H9 (cell line): ENCODE measurements around the gene STK17B. TPM values are rescaled to one million over a fixed set of nuclear protein-coding genes. Genes with fewer than 3 reads are reported as not detected.

Experiments used
- DNase-seq: peaks from one replicate; pipeline ENCODE4 v3.0.0-alpha.2; 2017
- H2AFZ ChIP-seq: one replicate; pipeline ENCODE4 v1.6.1; 2013; ENCODE audit warnings: mild to moderate bottlenecking, low read length, control low read depth, moderate library complexity
- H2AK5ac ChIP-seq: 2 replicates; pipeline ENCODE4 v1.6.1; 2013; ENCODE audit warnings: low read length, control low read depth, mixed read lengths; ENCODE audit not compliant: insufficient read length
- H2BK120ac ChIP-seq: one replicate; pipeline ENCODE4 v1.6.1; 2013; ENCODE audit warnings: low read depth, mild to moderate bottlenecking, low read length, control low read depth, inconsistent platforms; ENCODE audit not compliant: poor library complexity, severe bottlenecking
- H2BK12ac ChIP-seq: 2 replicates; pipeline ENCODE4 v1.6.1; 2013; ENCODE audit warnings: low read length, control low read depth, mixed read lengths, low read depth; ENCODE audit not compliant: insufficient read length
- H2BK15ac ChIP-seq: 2 replicates; pipeline ENCODE4 v1.6.1; 2013; ENCODE audit warnings: low read depth, low read length, control low read depth
- H2BK20ac ChIP-seq: one replicate; pipeline ENCODE4 v1.6.1; 2013; ENCODE audit warnings: low read depth, mild to moderate bottlenecking, low read length, control low read depth, inconsistent platforms; ENCODE audit not compliant: poor library complexity, severe bottlenecking
- H2BK5ac ChIP-seq: 2 replicates; pipeline ENCODE4 v1.6.1; 2013; ENCODE audit warnings: low read length, control low read depth, mixed read lengths; ENCODE audit not compliant: insufficient read length
- H3K14ac ChIP-seq: 2 replicates; pipeline ENCODE4 v1.6.1; 2013; ENCODE audit warnings: low read length, control low read depth; ENCODE audit not compliant: insufficient read depth
- H3K18ac ChIP-seq: 2 replicates; pipeline ENCODE4 v1.6.1; 2013; ENCODE audit warnings: low read depth, mild to moderate bottlenecking, mixed read lengths, low read length, control low read depth; ENCODE audit not compliant: insufficient read length
- H3K23ac ChIP-seq: 2 replicates; pipeline ENCODE4 v1.6.1; 2013; ENCODE audit warnings: low read length, control low read depth, mixed read lengths, low read depth; ENCODE audit not compliant: insufficient read length
- H3K23me2 ChIP-seq: 2 replicates; pipeline ENCODE4 v1.6.1; 2013; ENCODE audit warnings: low read depth, mild to moderate bottlenecking, mixed read lengths, low read length, control low read depth; ENCODE audit not compliant: insufficient read length, poor library complexity, severe bottlenecking
- H3K27ac ChIP-seq: 2 replicates; pipeline ENCODE4 v1.5.1; 2013; ENCODE audit warnings: low read length, control low read depth, mixed read lengths, low read depth; ENCODE audit not compliant: insufficient read length
- H3K27me3 ChIP-seq: 2 replicates; pipeline ENCODE4 v1.6.1; 2013; ENCODE audit warnings: low read length, control low read depth, inconsistent platforms; ENCODE audit not compliant: insufficient read depth
- H3K4ac ChIP-seq: 2 replicates; pipeline ENCODE4 v1.6.1; 2013; ENCODE audit warnings: low read depth, mild to moderate bottlenecking, control low read depth, inconsistent platforms, low read length, moderate library complexity
- H3K4me1 ChIP-seq: 2 replicates; pipeline ENCODE4 v1.6.1; 2013; ENCODE audit warnings: low read length, control low read depth, inconsistent platforms; ENCODE audit not compliant: insufficient read depth
- H3K4me2 ChIP-seq: 2 replicates; pipeline ENCODE4 v1.6.1; 2013; ENCODE audit warnings: low read length, control low read depth, mixed read lengths; ENCODE audit not compliant: insufficient read length, insufficient read depth
- H3K56ac ChIP-seq: 2 replicates; pipeline ENCODE4 v1.6.1; 2013; ENCODE audit warnings: low read depth, mild to moderate bottlenecking, mixed read lengths, low read length, control low read depth; ENCODE audit not compliant: insufficient read length
- H3K79me1 ChIP-seq: 2 replicates; pipeline ENCODE4 v1.6.1; 2013; ENCODE audit warnings: low read depth, mild to moderate bottlenecking, moderate library complexity, low read length, control low read depth, inconsistent platforms; ENCODE audit not compliant: insufficient read depth, poor library complexity, severe bottlenecking
- H3K79me2 ChIP-seq: 2 replicates; pipeline ENCODE4 v1.6.1; 2013; ENCODE audit warnings: low read length, control low read depth, inconsistent platforms; ENCODE audit not compliant: insufficient read depth
- H3K9ac ChIP-seq: 2 replicates; pipeline ENCODE4 v1.6.1; 2013; ENCODE audit warnings: low read length, control low read depth, mixed read lengths; ENCODE audit not compliant: insufficient read length; ENCODE audit errors: extremely low read depth
- H3K9me3 ChIP-seq: one replicate; pipeline ENCODE4 v1.6.1; 2013; ENCODE audit warnings: low read depth, low read length, inconsistent platforms; ENCODE audit not compliant: control insufficient read depth
- H3T11ph ChIP-seq: one replicate; pipeline ENCODE4 v1.6.1; 2013; ENCODE audit warnings: mild to moderate bottlenecking, low read length, control low read depth, inconsistent platforms
- H4K20me1 ChIP-seq: one replicate; pipeline ENCODE4 v1.6.1; 2013; ENCODE audit not compliant: control insufficient read depth, insufficient read length, insufficient read depth
- H4K5ac ChIP-seq: 2 replicates; pipeline ENCODE4 v1.6.1; 2013; ENCODE audit warnings: low read depth, mild to moderate bottlenecking, mixed read lengths, low read length, control low read depth; ENCODE audit not compliant: insufficient read length
- H4K8ac ChIP-seq: replicated peaks from 2 replicates; pipeline ENCODE4 v1.6.1; 2013; ENCODE audit warnings: low read length, control low read depth, mixed read lengths, low read depth; ENCODE audit not compliant: insufficient read length
- H4K91ac ChIP-seq: 2 replicates; pipeline ENCODE4 v1.6.1; 2013; ENCODE audit warnings: low read depth, mild to moderate bottlenecking, moderate library complexity, mixed read lengths, low read length, control low read depth; ENCODE audit not compliant: insufficient read length
- H3K27ac Mint-ChIP-seq, 3 experiments: 2 replicates in 2 of 3; 3 replicates in 1 of 3; pipeline ENCODE4 v1.8.0; 2020 to 2021; ENCODE audit warnings: mixed read lengths in 3 of 3, mild to moderate bottlenecking in 1 of 3, moderate library complexity in 1 of 3
- H3K27me3 Mint-ChIP-seq: 2 replicates; pipeline ENCODE4 v1.8.0; 2021; ENCODE audit warnings: low read depth, mild to moderate bottlenecking, moderate library complexity, mixed read lengths
- H3K36me3 Mint-ChIP-seq, 3 experiments: 2 replicates in 2 of 3; 3 replicates in 1 of 3; pipeline ENCODE4 v1.8.0; 2020 to 2021; ENCODE audit warnings: low read depth in 3 of 3, mixed read lengths in 3 of 3; ENCODE audit not compliant: insufficient read depth in 1 of 3
- H3K4me1 Mint-ChIP-seq, 2 experiments: 2 replicates each; pipeline ENCODE4 v1.8.0; 2020; ENCODE audit warnings: mixed read lengths in 2 of 2
- H3K4me3 Mint-ChIP-seq, 2 experiments: 2 replicates in 1 of 2; 3 replicates in 1 of 2; pipeline ENCODE4 v1.8.0; 2020 to 2021; ENCODE audit warnings: mild to moderate bottlenecking in 2 of 2, mixed read lengths in 2 of 2, moderate library complexity in 1 of 2
- H3K9me3 Mint-ChIP-seq, 2 experiments: 2 replicates in 1 of 2; 3 replicates in 1 of 2; pipeline ENCODE4 v1.8.0; 2020; ENCODE audit warnings: mild to moderate bottlenecking in 2 of 2, mixed read lengths in 2 of 2, moderate library complexity in 1 of 2
- WGBS: extraction: QIAGEN DNeasy Blood & Tissue Kit; methylation state at CpG from one replicate; pipeline ENCODE4 v1.1.7; 2013; ENCODE audit warnings: missing lambda C conversion rate, low lambda C conversion rate, mixed read lengths; ENCODE audit not compliant: insufficient read length; ENCODE audit errors: extremely low coverage; 5-methylcytosine and 5-hydroxymethylcytosine counted together
- total RNA-seq: library from RNA; stranded (reverse); gene quantifications from 2 replicates; pipeline ENCODE4 v1.2.1, GENCODE V29; 2021
- TF ChIP-seq, protein P1 (sequence below): fragments of 200-600 bp; sonication (generic); conservative IDR thresholded peaks from 3 replicates; pipeline ENCODE4 v1.8.0; 2021; ENCODE audit warnings: antibody characterized with exemption, mild to moderate bottlenecking

Gene STK17B
- total RNA-seq, 1 experiment from 2014 or later, result 6.1 TPM

DNA sequence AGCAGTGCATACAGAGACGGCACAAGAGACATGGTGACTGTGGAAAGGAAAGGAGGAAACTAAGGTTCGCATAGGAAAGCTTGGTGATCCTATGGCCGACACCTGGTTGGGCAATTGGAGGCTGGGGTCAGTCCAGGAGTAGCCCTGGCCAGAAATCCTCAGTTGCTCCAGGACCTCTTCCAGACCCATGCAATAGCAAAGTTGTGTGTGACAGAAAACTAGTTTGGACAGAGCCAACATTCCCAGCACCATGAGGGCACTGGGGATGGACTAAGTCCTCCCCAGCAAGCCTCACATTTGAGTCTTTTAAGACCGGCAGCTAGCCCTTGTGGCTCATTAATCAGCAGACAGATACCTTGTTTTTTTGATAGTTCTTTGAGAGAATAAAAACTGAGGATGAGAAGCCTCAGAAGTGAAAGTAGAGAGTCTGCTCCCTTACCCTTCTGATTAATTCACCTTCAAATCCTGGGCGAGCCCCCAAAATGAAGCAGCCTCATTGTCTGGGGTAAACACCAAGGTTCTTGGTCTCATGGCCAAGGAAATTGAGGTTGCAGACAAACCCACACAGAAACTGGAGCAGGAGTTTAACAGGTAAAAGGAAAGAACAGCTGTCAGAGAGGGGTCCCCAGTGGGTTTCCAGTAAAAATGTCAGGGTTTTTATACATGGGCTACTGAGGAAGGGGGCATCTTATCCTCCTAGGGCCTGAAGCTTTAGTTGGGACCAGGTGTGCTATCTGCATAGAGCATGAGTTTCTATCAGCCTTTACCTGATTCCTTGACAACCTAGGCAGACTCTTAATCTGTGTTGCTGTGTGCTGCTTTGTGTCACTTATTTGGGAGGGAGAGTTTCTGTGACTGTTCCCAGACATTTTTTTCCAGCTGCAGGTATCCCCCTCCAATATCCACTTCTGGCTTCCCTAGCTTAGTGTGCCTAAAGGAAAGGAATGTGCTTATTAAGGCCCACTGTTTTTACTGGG is 39.1 kb downstream of the STK17B start:
- Histone ChIP-seq H2AFZ (no peak overlapping the region), H2BK5ac (no peak overlapping the region), H2BK20ac (no peak overlapping the region), H2BK12ac (no peak overlapping the region), H2BK120ac (no peak overlapping the region), H3K27me3 (no peaks in the 10 kb centered on the region), H3T11ph (no peak overlapping the region), H3K4ac (no peak overlapping the region), H3K9ac (no peak overlapping the region), H3K27ac (no peak overlapping the region), H3K18ac (no peak overlapping the region), H3K79me1 (no peaks in the 10 kb centered on the region), H4K5ac (no peak overlapping the region), H3K9me3 (peaks cover 50% of the 10 kb centered on the region), H4K8ac (no peak overlapping the region), H4K20me1 (no peaks in the 10 kb centered on the region), H3K56ac (no peak overlapping the region), H3K23me2 (no peaks in the 10 kb centered on the region), H4K91ac (no peak overlapping the region), H2AK5ac (no peak overlapping the region), H3K79me2 (no peaks in the 10 kb centered on the region), H3K14ac (no peak overlapping the region), H2BK15ac (no peak overlapping the region), H3K4me2 (no peak overlapping the region), H3K4me1 (no peaks in the 10 kb centered on the region), H3K23ac (no peak overlapping the region)
- Mint-ChIP-seq H3K4me1 (peaks cover 9 to 26% of the 10 kb centered on the region in 2 experiments), H3K36me3 (peaks cover 51 to 85% (median 54%) of the 10 kb centered on the region in 3 experiments), H3K9me3 (peaks cover 58 to 65% of the 10 kb centered on the region in 2 experiments), H3K4me3 (no peak overlapping the region), H3K27me3 (no peaks in the 10 kb centered on the region; the same call in 1 of the 2 replicates), H3K27ac (no peak overlapping the region; a peak in 1 of 7 replicates)
- no CpG with 5 or more reads among the region's 5 CpGs for WGBS
- no peak for DNase-seq
- TF ChIP-seq, protein P1, sequence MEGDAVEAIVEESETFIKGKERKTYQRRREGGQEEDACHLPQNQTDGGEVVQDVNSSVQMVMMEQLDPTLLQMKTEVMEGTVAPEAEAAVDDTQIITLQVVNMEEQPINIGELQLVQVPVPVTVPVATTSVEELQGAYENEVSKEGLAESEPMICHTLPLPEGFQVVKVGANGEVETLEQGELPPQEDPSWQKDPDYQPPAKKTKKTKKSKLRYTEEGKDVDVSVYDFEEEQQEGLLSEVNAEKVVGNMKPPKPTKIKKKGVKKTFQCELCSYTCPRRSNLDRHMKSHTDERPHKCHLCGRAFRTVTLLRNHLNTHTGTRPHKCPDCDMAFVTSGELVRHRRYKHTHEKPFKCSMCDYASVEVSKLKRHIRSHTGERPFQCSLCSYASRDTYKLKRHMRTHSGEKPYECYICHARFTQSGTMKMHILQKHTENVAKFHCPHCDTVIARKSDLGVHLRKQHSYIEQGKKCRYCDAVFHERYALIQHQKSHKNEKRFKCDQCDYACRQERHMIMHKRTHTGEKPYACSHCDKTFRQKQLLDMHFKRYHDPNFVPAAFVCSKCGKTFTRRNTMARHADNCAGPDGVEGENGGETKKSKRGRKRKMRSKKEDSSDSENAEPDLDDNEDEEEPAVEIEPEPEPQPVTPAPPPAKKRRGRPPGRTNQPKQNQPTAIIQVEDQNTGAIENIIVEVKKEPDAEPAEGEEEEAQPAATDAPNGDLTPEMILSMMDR, result no peak
